Aorta (tissue), 5 donors: ENCODE results near the gene LDLRAD4. TPM values are rescaled to one million over a fixed set of nuclear protein-coding genes. Genes with fewer than 3 reads are reported as not detected.
"Not testable (repeated sequence)": the region's sequence is repeated elsewhere in the genome, so short reads cannot be mapped to it uniquely, and the experiment has no call there.

Source experiments
- ATAC-seq: fragments of 200-7000 bp; cut with Tn5 transposase; one replicate; pipeline ENCODE4 v1.9.1; 2022; ENCODE audit warnings: moderate library complexity; ENCODE audit not compliant: low FRiP score
- DNase-seq, 2 donors: peaks; one replicate each; pipeline ENCODE4 v3.0.0-alpha.2; 2020
- H3K27ac ChIP-seq, 2 donors: one replicate each; pipeline ENCODE4 v1.5.1; 2013; ENCODE audit warnings: low read length in 2 of 2, mild to moderate bottlenecking in 2 of 2, moderate library complexity in 2 of 2, control low read depth in 1 of 2, inconsistent platforms in 1 of 2, low read depth in 1 of 2
- H3K27me3 ChIP-seq, 2 donors: one replicate each; pipeline ENCODE4 v1.6.1; 2013; ENCODE audit warnings: control low read depth in 1 of 2, low read length in 1 of 2, mild to moderate bottlenecking in 1 of 2, moderate library complexity in 1 of 2; ENCODE audit not compliant: insufficient read depth in 2 of 2, control insufficient read depth in 1 of 2
- H3K36me3 ChIP-seq, 2 donors: one replicate each; pipeline ENCODE4 v1.6.1; 2013; ENCODE audit warnings: control low read depth in 1 of 2, low read length in 1 of 2, mild to moderate bottlenecking in 1 of 2; ENCODE audit not compliant: insufficient read depth in 2 of 2, control insufficient read depth in 1 of 2
- H3K4me1 ChIP-seq, 2 donors: one replicate each; pipeline ENCODE4 v1.6.1; 2013; ENCODE audit warnings: low read length in 2 of 2, control low read depth in 1 of 2, mild to moderate bottlenecking in 1 of 2, moderate library complexity in 1 of 2; ENCODE audit not compliant: insufficient read depth in 2 of 2, control insufficient read depth in 1 of 2
- H3K4me3 ChIP-seq, 2 donors: one replicate each; pipeline ENCODE4 v1.5.1; 2013; ENCODE audit warnings: low read length in 2 of 2, control low read depth in 1 of 2, mild to moderate bottlenecking in 1 of 2
- H3K9me3 ChIP-seq: one replicate; pipeline ENCODE4 v1.6.1; 2013; ENCODE audit warnings: mild to moderate bottlenecking, low read length; ENCODE audit not compliant: control insufficient read depth
- WGBS, 2 donors: extraction: QIAGEN DNeasy Blood & Tissue Kit; methylation state at CpG; one replicate each; pipeline ENCODE4 v1.1.7; 2013; 5-methylcytosine and 5-hydroxymethylcytosine counted together
- intact Hi-C, 2 donors: fragments of 100-400 bp; cut with DNase I; formaldehyde crosslinking; loops; one replicate each; pipeline versions ENCODE4 v1.14.2 to v1.15.0; 2022
- polyA plus RNA-seq, 2 donors: library from polyadenylated mRNA; stranded (reverse); fragments of 200-250 nt; gene quantifications; one replicate each; pipeline ENCODE4 v1.2.3, GENCODE V29; 2013
- total RNA-seq, 2 donors: library from RNA; stranded (reverse); fragmentation: NEBNext Ultra II Directional; extraction: Animal tissue kit (Norgen Biotek cat#: 25700); gene quantifications; one replicate each; pipeline ENCODE4 v1.2.1, GENCODE V29; 2021
- donor health status: healthy with polysubstance abuse.
- donor health status: Bipolar disorder and iron deficiency.
- donor health status: DM: no; HTN: no; CAD: no.
- donor health status: DM: no; HTN: no; CAD: no.
- donor health status: DM: yes; HTN: yes; CAD: no.

Gene LDLRAD4
- total and polyA plus RNA-seq, 4 donors, result 7.0 to 112 (median 36.9) TPM

DNA sequence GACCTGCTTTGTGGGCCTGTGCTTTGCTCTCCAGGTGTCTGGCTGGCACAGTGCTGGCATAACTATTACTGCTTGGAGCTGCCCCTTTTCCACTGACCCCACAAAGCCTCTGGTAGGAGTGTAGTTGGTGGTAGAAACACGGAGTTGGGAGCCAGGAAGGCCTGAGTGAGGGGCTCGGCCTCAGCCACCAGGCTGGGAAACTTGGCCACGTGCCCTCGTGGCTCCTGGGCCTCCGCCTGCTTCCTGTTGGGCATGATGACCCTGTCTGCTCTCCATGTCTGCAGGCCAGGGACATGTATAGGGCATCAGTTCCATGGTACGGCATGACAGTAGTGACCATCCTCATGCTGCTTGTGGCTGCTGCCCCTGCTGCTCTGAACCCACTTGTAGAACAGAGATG, 266.6 kb downstream of the LDLRAD4 start:
- Histone ChIP-seq H3K27me3 (no peaks in the 10 kb centered on the region), H3K4me3 (no peak overlapping the region), H3K9me3 (no peaks in the 10 kb centered on the region), H3K4me1 (no peaks in the 10 kb centered on the region), H3K27ac (no peak overlapping the region), H3K36me3 (no peaks in the 10 kb centered on the region)
- no peak for ATAC-seq
- WGBS, 2 donors, result 49 to 60% methylated on average over 6 of the region's 6 CpGs
- DNase-seq, result no peak
- intact Hi-C loops, result no loop called here

DNA sequence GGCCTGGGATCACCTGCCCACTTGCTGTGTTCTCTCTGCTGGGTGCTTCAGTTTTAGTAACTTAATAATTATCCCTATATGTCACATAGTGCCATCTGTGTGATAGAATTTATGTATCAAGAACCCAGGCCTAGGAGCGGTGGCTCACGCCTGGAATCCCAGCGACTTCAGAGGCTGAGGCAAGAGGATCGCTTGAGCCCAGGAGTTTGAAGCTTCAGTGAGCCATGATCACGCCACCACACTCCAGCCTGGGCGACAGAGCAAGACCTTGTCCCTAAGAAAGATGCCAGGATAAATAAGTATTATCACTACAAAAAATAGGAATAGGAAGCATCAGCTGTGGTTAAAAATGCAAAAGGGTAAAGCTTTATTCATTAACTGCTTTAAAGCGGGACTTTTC, 267.0 kb downstream of the LDLRAD4 start:
- H3K27ac ChIP-seq, result no peak overlapping the region
- WGBS, 2 donors, result 80 to 83% methylated on average over 7 of the region's 7 CpGs
- H3K27me3 ChIP-seq, result no peaks in the 10 kb centered on the region
- H3K9me3 ChIP-seq, result no peaks in the 10 kb centered on the region
- DNase-seq, result no peak
- ATAC-seq, result no peak
- no peaks in the 10 kb centered on the region for H3K36me3 ChIP-seq
- H3K4me3 ChIP-seq, result no peak overlapping the region
- H3K4me1 ChIP-seq, result no peaks in the 10 kb centered on the region
- intact Hi-C loops, result no loop called here

DNA sequence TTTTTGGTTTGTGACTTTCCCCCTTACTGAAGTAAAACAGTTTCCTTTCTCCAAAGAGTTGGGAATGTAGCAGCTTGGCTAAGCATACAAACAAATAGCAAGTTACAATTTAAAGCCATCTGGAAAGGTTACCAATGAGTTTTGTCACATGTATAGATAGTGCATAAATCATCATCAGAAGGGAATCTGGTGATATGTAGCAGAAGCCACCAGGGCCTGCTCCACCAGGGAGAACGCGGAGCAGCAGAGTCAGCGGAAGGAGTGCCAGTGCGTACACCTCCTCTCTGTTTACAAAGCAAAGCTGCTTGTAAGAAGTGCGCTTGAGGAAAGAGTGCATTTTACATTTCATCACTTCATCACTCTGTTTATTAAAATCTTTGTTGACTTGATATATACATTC, 267.7 kb downstream of the LDLRAD4 start:
- H3K4me1 ChIP-seq, result no peaks in the 10 kb centered on the region
- no peaks in the 10 kb centered on the region for H3K36me3 ChIP-seq
- H3K9me3 ChIP-seq, result no peaks in the 10 kb centered on the region
- no peak overlapping the region for H3K4me3 ChIP-seq
- WGBS, 2 donors, result 94% methylated on average over 5 of the region's 5 CpGs
- H3K27ac ChIP-seq, result no peak overlapping the region
- intact Hi-C loops, result no loop called here
- H3K27me3 ChIP-seq, result no peaks in the 10 kb centered on the region
- DNase-seq (no peak), ATAC-seq (no peak)

DNA sequence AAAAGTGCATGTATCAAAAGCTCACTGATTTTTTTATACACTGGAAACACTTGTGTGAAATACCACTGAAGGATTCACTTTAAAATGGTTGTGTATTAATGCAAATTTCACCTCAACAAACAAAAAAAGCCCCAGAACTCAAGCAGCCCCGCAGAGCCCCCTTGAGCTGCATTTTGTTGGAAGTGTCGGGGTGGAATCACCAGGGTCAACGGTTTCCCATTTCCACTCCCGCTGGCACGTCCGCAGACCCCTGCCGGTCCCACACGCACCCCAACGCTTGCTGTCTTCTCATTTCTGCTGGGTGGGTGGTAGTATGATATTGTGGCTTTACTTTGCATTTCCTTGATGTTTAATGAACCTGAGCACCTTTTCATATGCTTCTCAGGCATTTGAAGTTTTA, 268.1 kb downstream of the LDLRAD4 start:
- H3K4me1 ChIP-seq, result no peaks in the 10 kb centered on the region
- H3K27me3 ChIP-seq, result no peaks in the 10 kb centered on the region
- H3K4me3 ChIP-seq, result no peak overlapping the region
- DNase-seq (no peak), ATAC-seq (no peak)
- WGBS, 2 donors, result 78 to 79% methylated on average over 9 of the region's 9 CpGs
- H3K36me3 ChIP-seq, result no peaks in the 10 kb centered on the region
- intact Hi-C loops, result no loop called here
- no peaks in the 10 kb centered on the region for H3K9me3 ChIP-seq
- no peak overlapping the region for H3K27ac ChIP-seq

DNA sequence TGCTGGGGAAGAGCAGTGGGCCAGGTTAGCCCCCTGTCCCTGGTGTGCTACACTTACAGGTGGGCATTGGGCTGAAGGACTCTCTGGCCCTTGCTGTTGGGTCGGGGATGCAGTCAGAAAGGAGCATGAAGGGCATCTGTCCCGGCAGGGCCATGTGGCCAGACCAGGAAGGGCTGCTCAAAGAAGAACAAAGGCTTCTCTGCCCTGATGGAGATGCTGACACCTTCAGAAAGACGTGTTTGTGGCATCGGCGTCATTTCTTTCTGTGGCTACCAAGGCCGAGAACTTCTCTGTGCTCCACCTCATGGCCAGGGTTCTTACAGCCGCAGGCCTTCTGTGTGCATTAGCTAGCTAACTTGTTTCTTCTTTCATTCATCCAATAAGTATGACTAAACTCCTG, 268.7 kb downstream of the LDLRAD4 start:
- WGBS, 2 donors, result 77 to 83% methylated on average over 7 of the region's 7 CpGs
- Histone ChIP-seq H3K27ac (no peak overlapping the region), H3K4me3 (no peak overlapping the region), H3K9me3 (no peaks in the 10 kb centered on the region), H3K4me1 (no peaks in the 10 kb centered on the region), H3K36me3 (no peaks in the 10 kb centered on the region), H3K27me3 (no peaks in the 10 kb centered on the region)
- intact Hi-C loops, result no loop called here
- DNase-seq (no peak), ATAC-seq (no peak)

DNA sequence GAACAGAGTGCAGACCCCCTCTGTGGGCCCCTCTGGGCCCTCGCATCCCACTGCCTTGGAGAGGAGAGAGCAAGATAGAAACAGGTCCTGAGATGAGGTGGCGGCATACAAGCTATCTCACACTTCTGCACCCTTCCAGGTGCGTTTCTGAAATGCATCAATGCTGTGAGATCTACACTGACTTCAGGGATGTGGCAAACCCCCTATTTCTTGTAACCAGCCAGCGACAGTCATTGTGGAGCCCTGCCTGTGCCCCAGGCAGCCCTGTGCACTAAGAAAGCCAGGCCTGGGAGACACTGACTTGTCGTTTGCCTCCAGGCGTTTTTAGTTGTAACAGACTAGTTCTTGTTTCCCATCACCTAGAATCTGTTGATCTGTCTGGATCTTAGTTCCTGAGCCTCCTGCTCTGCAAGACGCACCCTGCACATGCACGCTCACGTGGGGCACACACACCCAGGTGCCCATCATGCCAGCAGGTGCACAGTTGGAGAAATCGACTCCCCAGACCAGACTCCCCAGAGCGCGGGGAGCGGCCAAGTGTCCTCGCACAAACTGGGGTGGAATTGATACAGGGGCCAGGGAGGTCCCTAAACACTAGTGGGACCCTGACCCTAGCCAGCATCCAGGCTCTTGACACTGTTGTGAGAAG, 269.8 kb downstream of the LDLRAD4 start:
- Histone ChIP-seq H3K27me3 (no peaks in the 10 kb centered on the region), H3K9me3 (no peaks in the 10 kb centered on the region), H3K36me3 (no peaks in the 10 kb centered on the region), H3K4me3 (no peak overlapping the region), H3K4me1 (no peaks in the 10 kb centered on the region), H3K27ac (no peak overlapping the region)
- intact Hi-C loops, result no loop called here
- ATAC-seq (no peak), DNase-seq (no peak)
- 92 to 94% methylated on average over 14 of the region's 14 CpGs for WGBS, 2 donors

DNA sequence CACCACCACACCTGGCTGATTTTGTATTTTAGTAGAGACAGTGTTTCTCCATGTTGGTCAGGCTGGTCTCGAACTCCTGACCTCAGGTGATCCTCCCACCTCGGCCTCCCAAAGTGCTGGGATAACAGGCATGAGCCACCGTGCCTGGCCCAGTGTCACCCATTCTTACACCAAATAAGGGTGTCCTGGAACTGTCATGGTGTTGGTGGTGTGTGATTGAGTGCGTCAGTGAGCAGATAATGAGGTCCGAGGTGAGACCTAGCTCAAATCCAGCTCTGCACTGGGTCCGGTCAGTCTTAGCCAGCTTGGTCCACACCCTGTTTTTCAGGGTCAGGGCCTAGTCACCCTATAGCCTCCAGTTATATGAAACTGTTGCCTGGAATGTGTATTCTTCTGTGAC, 270.7 kb downstream of the LDLRAD4 start:
- H3K4me3 ChIP-seq, DNase-seq, H3K27ac ChIP-seq, H3K36me3 ChIP-seq, intact Hi-C loops, H3K4me1 ChIP-seq, ATAC-seq, H3K27me3 ChIP-seq, H3K9me3 ChIP-seq: not testable (repeated sequence)
- WGBS, 2 donors, result 79 to 84% methylated on average over 6 of the region's 6 CpGs

DNA sequence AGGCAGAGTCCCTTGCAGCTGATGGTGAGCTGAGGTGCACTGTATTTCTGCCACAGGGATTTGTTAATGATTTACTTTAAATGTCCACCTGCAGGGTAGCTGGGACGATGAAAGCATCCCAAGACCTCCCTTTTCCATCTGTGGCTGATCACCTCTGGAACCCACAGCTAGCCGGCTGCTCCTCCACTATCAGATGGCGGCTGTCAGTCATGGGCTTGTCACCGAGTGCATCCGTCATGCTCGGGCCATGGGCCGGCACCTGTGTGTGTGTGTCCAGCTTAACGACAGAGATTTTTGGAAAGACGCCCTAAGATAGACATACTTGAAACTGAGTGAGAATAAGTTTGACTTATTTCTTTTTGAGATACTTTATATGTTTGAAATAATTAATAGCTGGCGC, 272.6 kb downstream of the LDLRAD4 start:
- Histone ChIP-seq H3K9me3 (no peaks in the 10 kb centered on the region), H3K27ac (no peak overlapping the region), H3K27me3 (no peaks in the 10 kb centered on the region), H3K36me3 (no peaks in the 10 kb centered on the region), H3K4me1 (no peaks in the 10 kb centered on the region), H3K4me3 (no peak overlapping the region)
- no peak for ATAC-seq
- no peak for DNase-seq
- intact Hi-C loops, result loop anchor here in 1 of 2 donors (5.0 kb wide), 1 partner anchor 39 kb away; no protein-coding TSS in a partner anchor
- 89 to 91% methylated on average over 10 of the region's 10 CpGs for WGBS, 2 donors

DNA sequence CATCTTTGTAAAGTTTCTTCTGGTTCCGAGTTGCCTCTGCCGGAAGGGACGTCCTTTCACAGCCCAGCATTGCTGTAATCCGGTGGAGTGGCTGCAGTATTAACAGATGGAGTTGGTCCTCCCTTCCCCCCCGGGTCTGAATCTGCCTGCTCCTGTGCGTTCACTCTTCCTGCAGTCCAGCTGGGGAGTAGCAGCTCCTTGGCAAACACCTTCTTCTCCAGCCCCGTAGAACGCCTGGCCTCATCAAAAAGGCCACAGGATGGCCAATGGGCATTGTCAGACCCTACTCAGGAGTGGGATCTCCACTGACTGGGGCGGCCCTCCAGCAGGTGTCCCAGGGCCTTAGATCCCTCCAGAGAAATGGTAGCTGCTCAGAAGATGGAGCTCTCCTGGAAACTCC, 273.8 kb downstream of the LDLRAD4 start:
- WGBS, 2 donors, result 94 to 97% methylated on average over 9 of the region's 9 CpGs
- Histone ChIP-seq H3K4me3 (no peak overlapping the region), H3K27me3 (no peaks in the 10 kb centered on the region), H3K36me3 (no peaks in the 10 kb centered on the region), H3K9me3 (no peaks in the 10 kb centered on the region), H3K27ac (no peak overlapping the region), H3K4me1 (no peaks in the 10 kb centered on the region)
- intact Hi-C loops, result loop anchor here in 1 of 2 donors (5.0 kb wide), 1 partner anchor 40 kb away; no protein-coding TSS in a partner anchor
- no peak for ATAC-seq
- DNase-seq, result no peak
